A673 (cell line): ENCODE results near the gene TMEM97. TPM values are rescaled to one million over a fixed set of nuclear protein-coding genes. Genes with fewer than 3 reads are reported as not detected.

ENCODE experiments used
- BruUV-seq: library from RNA; stranded (reverse); fragments of 400-500 nt; replicated peaks from 2 replicates; lab custom pipeline; 2021; lab: Mats Ljungman, UMichigan
- CTCF ChIA-PET: fragments of 300-600 bp; sonication (Branson Sonifier 250); formaldehyde crosslinking; loops from one replicate; lab custom pipeline; 2022; ENCODE audit warnings: antibody characterized with exemption; lab: Charles Lee
- POLR2A ChIA-PET: fragments of 300-600 bp; sonication (Branson Sonifier 250); formaldehyde crosslinking; loops from one replicate; lab custom pipeline; 2022; ENCODE audit warnings: antibody characterized with exemption; ENCODE audit not compliant: low non-redundant PET; lab: Charles Lee
- DNase-seq: peaks from one replicate; pipeline ENCODE4 v3.0.0-alpha.2; 2015; ENCODE audit warnings: low spot score
- H3K27ac ChIP-seq: fragments of 200-600 bp; sonication (generic); 2 replicates; pipeline ENCODE4 v1.5.1; 2016; ENCODE audit warnings: mixed run types, low read depth, mild to moderate bottlenecking, mixed read lengths, antibody characterized with exemption, low read length; ENCODE audit not compliant: poor library complexity, severe bottlenecking
- H3K27me3 ChIP-seq: fragments of 200-600 bp; sonication (generic); replicated peaks from 2 replicates; pipeline ENCODE4 v1.6.1; 2017; ENCODE audit warnings: mixed run types, low read depth, mild to moderate bottlenecking, mixed read lengths, antibody characterized with exemption, low read length; ENCODE audit not compliant: insufficient read depth, poor library complexity
- H3K36me3 ChIP-seq: fragments of 200-600 bp; sonication (generic); 2 replicates; pipeline ENCODE4 v1.6.1; 2016; ENCODE audit warnings: mixed run types, mild to moderate bottlenecking, mixed read lengths, antibody characterized with exemption, low read length; ENCODE audit not compliant: insufficient read depth, poor library complexity, severe bottlenecking
- H3K4me1 ChIP-seq: fragments of 200-600 bp; sonication (generic); 2 replicates; pipeline ENCODE4 v1.6.1; 2017; ENCODE audit warnings: mixed run types, mild to moderate bottlenecking, mixed read lengths, antibody characterized with exemption, low read length; ENCODE audit not compliant: insufficient read depth, poor library complexity, severe bottlenecking
- H3K4me3 ChIP-seq: fragments of 200-600 bp; sonication (generic); 2 replicates; pipeline ENCODE4 v1.5.1; 2016; ENCODE audit warnings: low read depth, mixed run types, mild to moderate bottlenecking, mixed read lengths, low read length; ENCODE audit not compliant: poor library complexity, severe bottlenecking
- H3K9me3 ChIP-seq: fragments of 200-600 bp; sonication (generic); 2 replicates; pipeline ENCODE4 v1.6.1; 2016; ENCODE audit warnings: mixed run types, low read depth, mild to moderate bottlenecking, mixed read lengths, antibody characterized with exemption, low read length; ENCODE audit not compliant: poor library complexity, severe bottlenecking
- EZH2 ChIP-seq: fragments of 200-600 bp; sonication (generic); IDR thresholded peaks from 2 replicates; pipeline ENCODE4 v1.6.1; 2017; ENCODE audit warnings: borderline replicate concordance, low read depth, mild to moderate bottlenecking, mixed read lengths, antibody characterized with exemption, low read length; ENCODE audit not compliant: poor library complexity, severe bottlenecking
- intact Hi-C: fragments of 100-400 bp; cut with micrococcal nuclease; formaldehyde crosslinking; loops from one replicate; pipeline ENCODE4 v1.10.0; 2022; ENCODE audit not compliant: unreplicated experiment
- total RNA-seq: library from RNA; stranded (reverse); gene quantifications from 2 replicates; pipeline ENCODE4 v1.2.3, GENCODE V29; 2021
- TF ChIP-seq, protein P1 (sequence below): fragments of 300-800, 200-600 bp; sonication (generic); conservative IDR thresholded peaks from 2 replicates; pipeline ENCODE4 v1.5.1; 2017; ENCODE audit warnings: low read depth, mild to moderate bottlenecking, antibody characterized with exemption, low read length, moderate library complexity, mixed read lengths

TMEM97 gene
- total RNA-seq, 1 experiment from 2014 or later: 134 TPM

DNA sequence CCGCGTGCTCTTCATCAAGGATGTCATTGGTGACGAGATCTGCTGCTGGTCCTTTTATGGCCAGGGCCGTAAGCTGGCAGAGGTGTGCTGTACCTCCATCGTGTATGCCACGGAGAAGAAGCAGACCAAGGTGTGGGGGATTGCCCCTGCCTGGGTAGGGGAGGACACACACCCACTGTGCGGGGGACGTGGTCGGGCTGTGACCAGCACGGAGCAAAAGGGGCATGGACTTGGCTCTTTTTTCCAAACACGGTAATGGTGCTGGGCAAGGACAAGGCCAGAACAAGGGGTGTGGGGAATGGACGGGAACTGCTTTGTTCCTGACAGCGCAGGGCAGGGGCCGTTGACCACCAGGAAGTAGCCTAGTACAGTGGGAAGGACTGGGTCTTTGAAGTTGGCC, 23.3 kb downstream of the TMEM97 start:
- POLR2A ChIA-PET: no interaction called here

GRCh38 chr17:28343491-28343932, 24.5 kb downstream of the TMEM97 start:
- DNase-seq: no peak
- no TSS peak for BruUV-seq
- Histone ChIP-seq H3K9me3 (no peaks in the 10 kb centered on the region), H3K4me3 (no peak overlapping the region), H3K4me1 (no peaks in the 10 kb centered on the region), H3K36me3 (peaks cover 60% of the 10 kb centered on the region), H3K27me3 (no peaks in the 10 kb centered on the region), H3K27ac (no peak overlapping the region)
- intact Hi-C loops: no loop called here
- ChIA-PET CTCF (no interaction called here), POLR2A (no interaction called here)
- TF ChIP-seq EZH2: no peak
- TF ChIP-seq, protein P1, sequence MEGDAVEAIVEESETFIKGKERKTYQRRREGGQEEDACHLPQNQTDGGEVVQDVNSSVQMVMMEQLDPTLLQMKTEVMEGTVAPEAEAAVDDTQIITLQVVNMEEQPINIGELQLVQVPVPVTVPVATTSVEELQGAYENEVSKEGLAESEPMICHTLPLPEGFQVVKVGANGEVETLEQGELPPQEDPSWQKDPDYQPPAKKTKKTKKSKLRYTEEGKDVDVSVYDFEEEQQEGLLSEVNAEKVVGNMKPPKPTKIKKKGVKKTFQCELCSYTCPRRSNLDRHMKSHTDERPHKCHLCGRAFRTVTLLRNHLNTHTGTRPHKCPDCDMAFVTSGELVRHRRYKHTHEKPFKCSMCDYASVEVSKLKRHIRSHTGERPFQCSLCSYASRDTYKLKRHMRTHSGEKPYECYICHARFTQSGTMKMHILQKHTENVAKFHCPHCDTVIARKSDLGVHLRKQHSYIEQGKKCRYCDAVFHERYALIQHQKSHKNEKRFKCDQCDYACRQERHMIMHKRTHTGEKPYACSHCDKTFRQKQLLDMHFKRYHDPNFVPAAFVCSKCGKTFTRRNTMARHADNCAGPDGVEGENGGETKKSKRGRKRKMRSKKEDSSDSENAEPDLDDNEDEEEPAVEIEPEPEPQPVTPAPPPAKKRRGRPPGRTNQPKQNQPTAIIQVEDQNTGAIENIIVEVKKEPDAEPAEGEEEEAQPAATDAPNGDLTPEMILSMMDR: no peak

More for the DNA sequence above, 23.3 kb downstream of the TMEM97 start:
- CTCF ChIA-PET: no interaction called here
- TF ChIP-seq, protein P1: no peak
- TF ChIP-seq EZH2: no peak
- Histone ChIP-seq H3K9me3 (no peaks in the 10 kb centered on the region), H3K4me1 (no peaks in the 10 kb centered on the region), H3K27ac (no peak overlapping the region), H3K4me3 (no peak overlapping the region), H3K27me3 (no peaks in the 10 kb centered on the region), H3K36me3 (peaks cover 50% of the 10 kb centered on the region)
- intact Hi-C loops: no loop called here
- BruUV-seq: no TSS peak
- DNase-seq: no peak

DNA sequence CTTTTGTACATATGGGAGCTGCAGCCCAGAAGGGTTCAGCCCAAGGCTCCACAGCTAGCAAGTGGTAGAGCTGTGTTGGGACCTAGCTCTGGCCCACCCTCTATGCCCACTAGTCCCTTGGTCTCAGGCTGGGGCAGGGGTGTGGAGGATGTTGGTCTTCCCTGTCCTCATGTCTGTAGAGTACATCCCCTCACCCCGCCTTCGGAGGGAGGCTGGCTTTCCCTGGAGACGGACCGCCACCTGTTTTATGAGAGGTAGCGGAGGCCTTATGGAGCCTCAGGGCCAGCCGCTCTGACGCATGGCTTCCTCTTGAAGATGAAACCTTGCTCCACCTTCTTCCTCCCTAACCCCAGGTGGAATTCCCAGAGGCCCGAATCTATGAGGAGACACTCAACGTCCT, 25.0 kb downstream of the TMEM97 start:
- no peaks in the 10 kb centered on the region for H3K4me1 ChIP-seq
- intact Hi-C loops: no loop called here
- no peaks in the 10 kb centered on the region for H3K9me3 ChIP-seq
- peaks cover 65% of the 10 kb centered on the region for H3K36me3 ChIP-seq
- TF ChIP-seq EZH2: no peak
- TF ChIP-seq, protein P1: no peak
- BruUV-seq: no TSS peak
- no peaks in the 10 kb centered on the region for H3K27me3 ChIP-seq
- H3K4me3 ChIP-seq: no peak overlapping the region
- ChIA-PET POLR2A (no interaction called here), CTCF (no interaction called here)
- H3K27ac ChIP-seq: no peak overlapping the region
- no peak for DNase-seq
